Panc1 (cell line): ENCODE results near the gene IGSF5.

Source experiments
- CTCF ChIP-seq: fragments of 450-650 bp; IDR thresholded peaks from 2 replicates; pipeline ENCODE4 v1.5.1; 2017; ENCODE audit warnings: mild to moderate bottlenecking
- POLR2AphosphoS5 ChIP-seq: IDR thresholded peaks from 2 replicates; pipeline ENCODE4 v1.6.1; 2012; ENCODE audit warnings: mild to moderate bottlenecking, low read depth, low read length, moderate library complexity
- REST ChIP-seq, 2 experiments: IDR thresholded peaks; 2 replicates each; pipeline ENCODE4 v1.6.1; 2011 to 2012; ENCODE audit warnings: low read depth in 2 of 2, control low read depth in 1 of 2, low read length in 1 of 2, mild to moderate bottlenecking in 1 of 2, moderate library complexity in 1 of 2; ENCODE audit not compliant: insufficient read depth in 1 of 2
- SIN3A ChIP-seq: IDR thresholded peaks from 2 replicates; pipeline ENCODE4 v1.6.1; 2012; ENCODE audit warnings: low read depth, mild to moderate bottlenecking, low read length, moderate library complexity, borderline replicate concordance; ENCODE audit not compliant: insufficient read depth
- TCF7L2 ChIP-seq: IDR thresholded peaks from 2 replicates; pipeline ENCODE4 v1.6.1; 2011; ENCODE audit warnings: mild to moderate bottlenecking, low read depth, low read length, inconsistent platforms

- TF ChIP-seq CTCF (no peak), POLR2AphosphoS5 (no peak), SIN3A (no peak), REST (IDR thresholded peaks at IDR 0.05; ENCODE audit: insufficient read depth in 1 of 2, low read depth in 2 of 2, low read length in 1 of 2) (no peak), TCF7L2 (no peak)
Measured at GRCh38 chr21:39796466-39796865, 51.5 kb downstream of the IGSF5 start.
